Stimulated activated CD4-positive, alpha-beta T cell treated with anti-CD3 and anti-CD28 coated beads, Interleukin-1b, Interleukin-23, amount 100 ng/mL, for 4 hours (primary cell): ENCODE data around the gene CIITA.

Experiments
- DNase-seq, 2 donors: peaks; one replicate each; pipeline ENCODE4 v3.0.0-alpha.2; 2020; ENCODE audit warnings: low read depth in 2 of 2

The CIITA gene

DNA sequence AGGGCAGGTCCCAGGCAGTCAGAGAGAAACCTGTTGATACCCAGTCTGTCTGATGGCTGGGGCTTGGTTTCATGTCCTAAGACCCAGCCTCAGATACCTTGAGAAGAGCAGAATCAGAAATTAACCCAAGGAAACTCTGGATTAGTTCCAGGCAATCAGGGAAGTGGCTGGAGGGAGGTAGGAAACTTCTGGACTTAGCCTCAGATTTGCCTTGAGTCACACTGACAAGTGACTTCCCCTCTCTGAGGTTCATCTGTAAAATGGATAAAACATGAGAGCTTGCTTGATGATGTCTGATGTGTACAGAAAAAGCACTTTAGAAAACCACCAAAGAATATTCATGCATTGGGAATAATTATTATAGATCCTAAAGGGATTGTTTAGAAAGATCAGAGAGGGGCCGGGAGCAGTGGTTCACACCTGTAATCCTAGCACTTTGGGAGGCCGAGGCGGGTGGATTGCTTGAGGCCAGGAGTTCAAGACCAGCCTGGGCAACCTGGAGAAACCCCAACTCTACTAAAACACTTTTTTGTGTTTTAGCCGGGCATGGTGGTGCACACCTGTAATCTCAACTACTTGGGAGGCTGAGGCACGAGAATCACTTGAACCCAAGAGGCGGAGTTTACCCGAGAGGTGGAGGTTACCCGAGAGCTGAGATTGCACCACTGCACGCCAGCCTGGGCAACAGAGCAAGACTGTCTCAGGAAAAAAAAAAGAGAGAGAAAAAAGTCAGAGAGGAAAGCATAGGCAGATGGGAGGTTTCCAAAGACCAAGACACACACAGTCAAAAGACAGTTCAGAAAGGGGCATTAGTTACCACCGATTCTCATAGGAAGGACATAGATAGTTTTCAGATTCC lies 3.8 kb downstream of the CIITA start:
- no peak for DNase-seq

- DNase-seq, result no peak
These were observed 4.6 kb downstream of the CIITA start for GRCh38 chr16:10881479-10882030.

DNA sequence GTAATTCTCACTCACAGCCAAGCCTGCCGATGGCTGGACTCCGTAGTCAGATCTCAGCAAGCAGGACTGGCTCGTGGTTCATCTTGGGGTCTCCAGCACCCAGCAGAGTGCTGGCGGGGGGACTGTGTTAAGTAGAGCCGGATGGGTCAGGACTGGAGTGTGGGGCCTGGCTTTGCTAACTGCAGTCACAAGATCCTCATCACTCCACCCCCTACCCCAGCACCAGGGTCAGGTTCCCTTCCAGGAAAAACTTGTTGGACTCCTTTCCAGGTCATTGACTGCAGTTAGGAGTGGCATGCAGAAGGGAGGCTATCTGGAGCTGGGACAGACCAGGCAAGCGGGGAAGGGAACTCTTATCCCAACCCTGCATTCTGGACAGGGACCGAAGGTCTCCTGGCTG lies 6.0 kb downstream of the CIITA start:
- DNase-seq, result no peak

- no peak for DNase-seq
These were observed 8.2 kb downstream of the CIITA start for GRCh38 chr16:10885246-10885645.

- DNase-seq, result no peak
These were observed 11.4 kb downstream of the CIITA start for GRCh38 chr16:10888320-10888937.

GRCh38 chr16:10889855-10890254 lies 12.9 kb downstream of the CIITA start:
- DNase-seq, result no peak

DNA sequence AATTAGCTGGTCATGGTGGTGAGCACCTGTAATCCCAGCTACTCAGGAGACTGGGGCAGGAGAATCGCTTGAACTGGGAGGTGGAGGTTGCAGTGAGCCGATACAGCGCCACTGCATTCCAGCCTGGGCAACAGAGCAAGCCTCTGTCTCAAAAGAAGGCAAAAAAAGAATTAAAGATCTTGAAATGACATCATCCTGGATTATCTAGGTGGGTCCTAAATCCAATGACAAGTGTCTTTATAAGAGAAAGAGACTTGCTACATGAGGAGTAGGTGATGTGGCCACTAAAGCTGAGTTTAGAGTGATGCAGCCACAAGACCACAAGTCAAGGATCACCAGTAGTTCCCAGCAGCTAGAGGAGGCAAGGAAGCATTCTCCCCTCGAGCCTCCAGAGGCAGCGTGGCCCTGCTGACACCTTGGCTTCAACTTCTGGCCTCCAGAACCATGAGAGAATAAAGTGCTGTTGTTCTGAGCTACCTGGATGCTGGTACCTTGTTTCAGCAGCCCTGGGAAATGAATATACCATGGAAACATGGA lies 15.8 kb downstream of the CIITA start:
- DNase-seq, result no peak

DNA sequence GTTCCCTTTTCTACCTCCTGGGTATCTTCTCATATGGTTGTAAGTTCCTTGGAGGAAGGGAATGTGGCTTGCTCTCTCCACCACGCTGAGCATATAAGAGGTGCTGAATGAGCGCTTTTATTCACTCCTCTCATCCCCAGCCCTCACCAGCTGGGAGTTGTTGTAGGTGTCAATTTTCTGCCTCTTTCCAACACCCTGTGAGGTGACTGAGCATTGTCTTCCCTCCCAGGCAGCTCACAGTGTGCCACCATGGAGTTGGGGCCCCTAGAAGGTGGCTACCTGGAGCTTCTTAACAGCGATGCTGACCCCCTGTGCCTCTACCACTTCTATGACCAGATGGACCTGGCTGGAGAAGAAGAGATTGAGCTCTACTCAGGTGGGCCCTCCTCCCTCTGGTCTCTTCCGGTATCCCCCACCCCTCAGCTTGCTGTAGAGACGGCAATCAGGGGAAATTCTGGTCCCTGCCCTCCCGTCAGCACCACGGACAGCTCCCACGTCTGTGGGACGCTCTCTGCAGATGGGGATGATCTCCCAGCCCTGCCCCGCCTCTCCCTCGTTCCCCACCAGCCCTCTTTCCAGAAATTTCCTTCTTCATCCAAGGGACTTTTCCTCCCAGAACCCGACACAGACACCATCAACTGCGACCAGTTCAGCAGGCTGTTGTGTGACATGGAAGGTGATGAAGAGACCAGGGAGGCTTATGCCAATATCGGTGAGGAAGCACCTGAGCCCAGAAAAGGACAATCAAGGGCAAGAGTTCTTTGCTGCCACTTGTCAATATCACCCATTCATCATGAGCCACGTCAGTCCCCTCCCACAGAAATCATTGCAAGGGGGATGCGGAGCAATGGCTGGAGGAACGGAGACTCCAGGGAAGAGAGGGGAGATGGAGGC lies 18.3 kb downstream of the CIITA start:
- DNase-seq, result no peak

GRCh38 chr16:10896165-10896564 lies 19.2 kb downstream of the CIITA start:
- no peak for DNase-seq

DNA sequence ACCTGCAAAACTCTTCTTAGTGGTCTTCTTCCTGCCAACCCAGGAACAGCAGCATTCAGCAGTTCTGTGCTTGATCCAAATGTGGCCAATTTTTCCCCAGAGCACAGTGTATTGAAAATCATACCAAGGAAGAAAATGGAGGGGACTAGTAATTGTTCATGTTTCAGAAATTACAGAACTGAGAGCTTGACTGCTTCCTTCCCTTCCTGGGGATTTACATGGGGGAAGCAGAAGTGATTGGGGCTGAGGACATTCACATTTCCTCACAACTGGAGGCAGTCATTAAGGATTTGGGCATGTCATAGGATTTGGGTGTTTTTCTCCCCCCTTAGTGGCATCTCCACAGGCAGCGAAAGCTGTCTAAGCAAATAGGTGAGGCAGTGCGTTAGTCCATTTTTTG lies 19.7 kb downstream of the CIITA start:
- DNase-seq, result no peak

DNA sequence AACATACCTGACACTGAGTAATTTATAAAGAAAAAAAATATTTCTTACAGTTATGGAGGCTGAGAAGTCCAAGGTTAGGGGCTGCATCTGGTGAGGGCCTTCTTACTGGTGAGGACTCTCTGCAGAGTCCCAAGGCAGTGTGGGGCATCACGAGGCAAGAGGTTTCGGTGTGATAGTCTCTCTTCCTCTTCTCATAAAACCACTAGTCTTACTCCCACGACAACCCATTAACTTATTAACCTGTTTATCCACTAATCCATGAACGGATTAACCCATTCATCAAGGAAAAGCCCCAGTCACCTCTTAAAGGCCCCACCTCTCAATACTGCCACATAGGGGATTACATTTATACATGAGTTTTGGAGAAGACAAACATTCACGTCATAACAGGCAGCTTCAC lies 20.1 kb downstream of the CIITA start:
- DNase-seq, result no peak

- DNase-seq, result no peak
These were observed 26.0 kb downstream of the CIITA start for GRCh38 chr16:10902999-10903398.

GRCh38 chr16:10906482-10906881 lies 29.5 kb downstream of the CIITA start:
- no peak for DNase-seq

DNA sequence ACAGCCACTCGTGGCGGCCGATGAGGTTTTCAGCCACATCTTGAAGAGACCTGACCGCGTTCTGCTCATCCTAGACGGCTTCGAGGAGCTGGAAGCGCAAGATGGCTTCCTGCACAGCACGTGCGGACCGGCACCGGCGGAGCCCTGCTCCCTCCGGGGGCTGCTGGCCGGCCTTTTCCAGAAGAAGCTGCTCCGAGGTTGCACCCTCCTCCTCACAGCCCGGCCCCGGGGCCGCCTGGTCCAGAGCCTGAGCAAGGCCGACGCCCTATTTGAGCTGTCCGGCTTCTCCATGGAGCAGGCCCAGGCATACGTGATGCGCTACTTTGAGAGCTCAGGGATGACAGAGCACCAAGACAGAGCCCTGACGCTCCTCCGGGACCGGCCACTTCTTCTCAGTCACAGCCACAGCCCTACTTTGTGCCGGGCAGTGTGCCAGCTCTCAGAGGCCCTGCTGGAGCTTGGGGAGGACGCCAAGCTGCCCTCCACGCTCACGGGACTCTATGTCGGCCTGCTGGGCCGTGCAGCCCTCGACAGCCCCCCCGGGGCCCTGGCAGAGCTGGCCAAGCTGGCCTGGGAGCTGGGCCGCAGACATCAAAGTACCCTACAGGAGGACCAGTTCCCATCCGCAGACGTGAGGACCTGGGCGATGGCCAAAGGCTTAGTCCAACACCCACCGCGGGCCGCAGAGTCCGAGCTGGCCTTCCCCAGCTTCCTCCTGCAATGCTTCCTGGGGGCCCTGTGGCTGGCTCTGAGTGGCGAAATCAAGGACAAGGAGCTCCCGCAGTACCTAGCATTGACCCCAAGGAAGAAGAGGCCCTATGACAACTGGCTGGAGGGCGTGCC lies 30.1 kb downstream of the CIITA start:
- no peak for DNase-seq

DNA sequence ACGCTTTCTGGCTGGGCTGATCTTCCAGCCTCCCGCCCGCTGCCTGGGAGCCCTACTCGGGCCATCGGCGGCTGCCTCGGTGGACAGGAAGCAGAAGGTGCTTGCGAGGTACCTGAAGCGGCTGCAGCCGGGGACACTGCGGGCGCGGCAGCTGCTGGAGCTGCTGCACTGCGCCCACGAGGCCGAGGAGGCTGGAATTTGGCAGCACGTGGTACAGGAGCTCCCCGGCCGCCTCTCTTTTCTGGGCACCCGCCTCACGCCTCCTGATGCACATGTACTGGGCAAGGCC lies 30.7 kb downstream of the CIITA start:
- DNase-seq, result no peak

DNA sequence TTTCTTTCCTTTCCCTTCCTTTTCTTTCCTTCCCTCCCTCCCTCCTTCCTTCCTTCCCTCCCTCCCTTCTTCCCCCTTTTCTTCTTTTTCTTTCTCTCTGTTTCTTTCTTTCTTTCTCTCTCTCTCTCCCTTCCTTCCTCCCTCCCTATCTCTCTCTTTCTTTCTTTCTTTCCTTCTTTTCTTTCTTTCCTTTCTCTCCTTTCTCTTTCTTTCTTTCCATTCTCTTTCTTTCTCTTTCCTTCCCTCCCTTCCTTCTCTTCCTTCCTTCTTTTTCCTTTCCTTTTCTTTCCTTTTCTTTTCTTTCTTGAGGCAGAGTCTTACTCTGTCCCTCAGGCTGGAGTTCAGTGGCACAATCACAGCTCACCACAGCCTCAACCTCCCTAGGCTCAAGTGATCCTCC lies 34.3 kb downstream of the CIITA start:
- no peak for DNase-seq

DNA sequence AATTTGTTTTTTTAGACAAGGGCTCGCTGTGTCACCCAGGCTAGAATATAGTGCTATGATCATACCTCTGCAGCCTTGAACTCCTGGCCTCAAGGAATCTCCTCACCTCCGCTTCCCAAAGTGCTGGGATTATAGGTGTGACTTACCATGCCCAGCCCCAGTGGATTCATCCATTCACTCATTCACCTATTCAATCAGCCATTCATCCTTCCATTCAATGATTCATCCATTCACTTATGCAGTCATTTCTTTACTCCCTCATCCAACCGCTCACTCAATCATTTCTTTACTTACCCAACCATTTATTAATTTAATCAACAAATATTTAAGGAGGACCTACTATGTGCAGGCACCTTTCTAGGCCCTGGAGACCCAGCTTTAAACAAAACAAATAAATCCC lies 39.5 kb downstream of the CIITA start:
- no peak for DNase-seq

- DNase-seq, result peak; percentile 68 to 74
These were observed 41.4 kb downstream of the CIITA start for GRCh38 chr16:10918294-10919002.

DNA sequence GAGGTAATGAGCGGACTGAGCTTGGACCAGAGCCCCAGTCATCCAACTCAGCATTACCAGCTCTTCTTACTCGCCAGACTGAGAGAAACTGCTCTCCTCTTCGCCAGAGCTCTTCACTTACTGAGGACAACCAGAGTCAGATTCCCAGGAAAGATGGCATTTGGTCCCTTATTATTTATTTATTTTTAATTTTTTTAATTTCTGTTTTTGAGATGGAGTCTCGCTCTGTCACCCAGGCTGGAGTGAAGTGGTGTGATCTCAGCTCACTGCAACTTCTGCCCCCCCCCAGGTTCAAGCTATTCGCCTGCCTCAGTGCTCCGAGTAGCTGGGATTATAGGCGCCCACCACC lies 42.0 kb downstream of the CIITA start:
- no peak for DNase-seq

DNA sequence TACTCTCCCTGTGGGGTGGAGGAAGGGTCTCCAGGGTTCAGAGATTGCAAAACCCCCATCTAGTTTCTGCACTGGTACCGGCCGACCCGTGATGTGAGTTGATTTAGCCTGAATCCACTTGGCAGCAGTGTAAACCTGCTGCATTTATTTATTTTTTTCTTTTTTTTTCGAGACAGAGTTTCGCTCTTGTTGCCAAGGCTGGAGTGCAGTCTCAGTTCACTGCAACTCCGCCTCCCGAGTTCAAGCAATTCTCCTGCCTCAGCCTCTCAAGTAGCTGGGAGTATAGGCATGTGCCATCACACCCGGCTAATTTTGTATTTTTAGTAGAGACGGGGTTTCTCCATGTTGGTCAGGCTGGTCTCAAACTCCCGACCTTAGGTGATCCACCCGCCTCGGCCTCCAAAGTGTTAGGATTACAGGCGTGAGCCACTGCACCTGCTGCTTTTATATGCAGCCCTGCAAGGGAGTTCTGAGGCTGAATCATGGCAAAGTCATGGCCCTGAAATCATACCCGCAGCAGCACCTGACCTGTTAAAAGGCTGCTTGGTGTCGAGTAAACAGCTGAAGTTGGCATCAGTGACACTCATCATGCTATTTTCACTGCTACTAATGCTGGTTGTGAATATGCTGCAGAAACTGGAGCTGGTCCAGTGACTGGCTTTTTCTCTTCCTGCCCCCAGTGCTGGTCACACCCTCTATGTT lies 43.9 kb downstream of the CIITA start:
- DNase-seq, result no peak
